CD4-positive, alpha-beta T cell treated with Interleukin-12 subunit alpha and Interleukin-12 subunit beta, for 1 hour (primary cell): ENCODE results near the gene GAB3.
A peak's percentile ranks its signal among the peaks of the same experiment; 100 is the strongest.

Experiments used
- DNase-seq: peaks from one replicate; pipeline ENCODE4 v3.0.0-alpha.2; 2020

The GAB3 gene

DNA sequence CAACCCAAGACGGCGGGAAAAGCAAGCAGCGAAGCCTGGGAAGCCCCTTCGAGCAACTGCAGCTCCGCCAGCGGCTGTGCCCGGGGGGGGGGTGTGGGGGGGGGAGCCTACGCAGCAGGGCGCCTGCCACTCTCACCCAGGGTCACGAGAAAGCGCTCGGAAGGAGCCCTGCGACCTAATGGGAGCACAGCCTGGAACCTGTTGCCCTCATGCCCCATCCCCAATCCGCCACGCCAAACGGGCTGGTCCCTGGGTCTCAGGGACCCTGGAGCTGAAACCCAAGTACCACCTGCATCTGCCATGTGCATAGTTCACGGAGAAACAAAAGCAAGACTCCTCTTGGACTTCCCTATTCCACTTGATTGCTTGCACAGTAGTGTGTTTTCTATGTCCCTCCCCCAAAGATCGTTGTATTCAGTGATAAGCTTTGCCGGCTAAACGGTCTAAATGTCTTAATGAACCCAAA lies 359 bp upstream of the GAB3 start:
- DNase-seq, result no peak

DNA sequence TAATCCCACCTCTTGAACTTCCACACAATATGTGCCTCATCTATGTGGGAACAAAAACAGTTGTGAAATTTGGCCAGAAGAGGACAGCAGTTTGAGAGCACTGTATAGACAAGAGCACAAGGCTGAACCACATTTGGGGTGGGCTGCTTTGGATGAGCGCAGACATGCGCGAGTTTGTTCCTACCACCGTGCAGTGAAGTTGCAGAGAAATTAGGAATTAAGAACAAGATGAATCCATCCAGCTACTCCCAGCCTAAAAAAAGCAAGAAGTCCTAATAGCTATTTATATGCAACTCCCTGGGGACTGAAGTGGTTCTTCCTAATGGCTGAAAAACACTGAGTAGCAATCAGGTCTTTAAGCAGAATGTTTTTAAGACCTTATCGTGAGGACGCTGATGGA lies 1.0 kb downstream of the GAB3 start:
- DNase-seq, result no peak

DNA sequence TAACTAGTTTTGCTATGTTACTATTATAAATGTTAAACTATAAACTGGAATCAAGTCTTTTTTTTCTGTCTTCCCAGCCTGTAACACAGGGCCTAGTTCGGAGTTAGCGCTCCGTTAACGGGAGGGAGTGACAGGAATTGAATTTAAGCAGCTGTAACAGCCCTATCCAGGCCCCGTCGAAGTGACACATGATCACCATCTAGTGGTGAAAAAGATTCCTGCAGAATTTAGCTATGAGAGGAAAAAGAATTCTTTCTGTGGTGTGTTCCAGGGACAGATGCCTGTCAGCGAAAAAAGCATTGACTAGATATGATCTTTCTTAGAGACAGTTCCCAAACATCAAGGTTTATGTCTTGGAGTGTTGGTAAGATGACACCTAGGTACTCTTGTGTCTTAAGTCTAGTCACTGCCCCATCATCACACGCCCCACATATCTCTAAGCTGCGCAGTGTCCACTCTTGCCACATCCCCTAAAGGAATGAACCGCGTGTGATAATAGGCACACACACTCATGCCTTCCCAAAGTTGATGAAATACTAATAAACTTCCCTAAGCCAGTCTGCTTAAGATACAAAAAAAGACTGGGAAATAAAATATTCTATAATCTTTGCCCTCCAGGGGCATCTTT lies 2.1 kb downstream of the GAB3 start:
- DNase-seq, result peak; percentile 79

DNA sequence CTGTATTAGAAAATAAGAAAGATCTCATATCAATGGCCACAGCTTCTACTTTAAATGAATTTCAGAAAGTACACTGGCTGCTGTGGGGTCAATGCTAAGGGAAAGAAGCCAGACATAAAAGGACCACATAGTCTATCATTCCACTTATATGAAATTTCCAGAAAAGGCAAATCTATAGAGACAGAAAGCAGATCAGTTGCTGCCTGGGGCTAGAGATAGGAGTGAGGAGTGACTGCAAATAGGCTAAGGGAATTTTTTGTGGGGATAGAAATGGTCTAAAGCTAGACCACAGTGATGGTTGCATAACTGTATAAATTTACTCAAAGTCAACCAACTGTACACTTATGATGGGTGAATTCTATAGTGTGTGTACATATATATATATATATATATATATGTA lies 8.3 kb downstream of the GAB3 start:
- no peak for DNase-seq

DNA sequence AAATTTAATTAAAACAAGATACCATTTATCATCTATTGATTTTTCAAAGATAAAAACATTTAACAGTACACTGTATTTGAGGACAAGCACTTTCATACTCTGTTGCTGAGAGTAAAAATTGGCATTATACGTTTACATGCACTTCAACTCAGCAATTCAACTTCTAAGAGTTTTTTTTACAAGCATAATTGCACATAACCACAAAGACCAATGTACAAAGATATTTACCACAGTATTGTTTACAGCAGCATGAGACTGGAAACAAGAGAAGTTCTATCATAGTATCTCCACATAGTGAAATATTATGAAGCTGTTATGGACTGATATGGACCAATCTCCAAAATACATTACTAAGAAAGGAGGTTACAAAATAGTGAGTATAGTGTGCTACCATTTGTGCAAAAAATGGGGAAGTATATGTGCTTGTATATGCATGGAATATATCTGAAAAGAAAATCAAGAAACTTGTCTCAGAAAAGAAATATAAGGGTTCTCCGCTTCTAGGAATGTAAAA lies 10.9 kb downstream of the GAB3 start:
- DNase-seq, result no peak

DNA sequence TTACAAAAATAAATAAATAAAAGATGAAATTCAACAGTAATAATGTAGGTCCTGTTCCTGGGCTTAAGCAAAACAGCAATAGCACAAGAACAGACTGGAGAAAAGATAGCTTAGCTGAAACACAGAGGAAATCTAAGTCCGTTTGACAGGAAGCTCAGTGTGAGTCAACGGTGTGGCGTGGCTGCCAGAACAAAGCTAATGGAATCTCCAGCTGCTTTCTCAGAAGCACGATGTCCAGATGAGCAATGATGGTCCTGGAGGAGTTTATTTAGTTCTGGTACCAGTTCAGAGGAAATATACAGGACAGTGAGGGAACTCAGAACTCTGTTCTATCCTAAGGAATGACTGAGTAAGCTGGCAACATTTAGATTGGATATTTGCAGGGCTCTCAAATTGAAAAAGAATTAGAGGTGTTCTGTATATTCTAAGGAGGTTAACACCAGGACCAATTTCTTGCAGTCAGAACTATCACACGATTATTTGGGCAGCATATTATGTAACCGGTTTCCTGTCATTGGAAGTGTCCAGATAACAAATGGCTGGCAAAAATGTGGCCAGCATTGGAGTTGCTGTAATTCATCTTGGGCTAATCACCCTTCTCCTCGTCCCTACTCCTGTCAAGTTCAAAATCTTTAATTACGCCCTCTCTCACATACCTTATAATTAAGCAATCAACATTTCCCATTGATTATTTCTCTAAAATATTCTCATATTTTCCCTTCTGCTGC lies 12.7 kb downstream of the GAB3 start:
- peak; percentile 31 for DNase-seq

DNA sequence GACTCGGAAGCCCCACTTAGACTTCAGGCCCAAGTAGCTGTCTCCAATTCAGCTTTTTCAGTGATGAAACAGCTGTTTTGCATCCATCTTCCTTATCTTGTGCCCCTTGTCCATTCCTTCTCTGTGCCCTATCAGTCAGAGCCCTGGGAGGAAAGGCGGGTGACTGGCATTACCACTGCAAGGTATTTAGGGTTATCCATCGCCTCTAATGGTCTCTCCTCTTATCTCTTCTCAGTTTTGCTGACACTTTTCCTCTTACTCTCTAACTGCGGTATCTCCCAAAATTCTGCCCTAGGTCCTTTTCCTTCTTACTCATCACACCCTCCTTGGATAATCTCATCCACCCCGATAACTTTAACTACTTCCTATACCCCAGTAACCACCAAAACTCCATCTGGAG lies 13.7 kb downstream of the GAB3 start:
- no peak for DNase-seq

DNA sequence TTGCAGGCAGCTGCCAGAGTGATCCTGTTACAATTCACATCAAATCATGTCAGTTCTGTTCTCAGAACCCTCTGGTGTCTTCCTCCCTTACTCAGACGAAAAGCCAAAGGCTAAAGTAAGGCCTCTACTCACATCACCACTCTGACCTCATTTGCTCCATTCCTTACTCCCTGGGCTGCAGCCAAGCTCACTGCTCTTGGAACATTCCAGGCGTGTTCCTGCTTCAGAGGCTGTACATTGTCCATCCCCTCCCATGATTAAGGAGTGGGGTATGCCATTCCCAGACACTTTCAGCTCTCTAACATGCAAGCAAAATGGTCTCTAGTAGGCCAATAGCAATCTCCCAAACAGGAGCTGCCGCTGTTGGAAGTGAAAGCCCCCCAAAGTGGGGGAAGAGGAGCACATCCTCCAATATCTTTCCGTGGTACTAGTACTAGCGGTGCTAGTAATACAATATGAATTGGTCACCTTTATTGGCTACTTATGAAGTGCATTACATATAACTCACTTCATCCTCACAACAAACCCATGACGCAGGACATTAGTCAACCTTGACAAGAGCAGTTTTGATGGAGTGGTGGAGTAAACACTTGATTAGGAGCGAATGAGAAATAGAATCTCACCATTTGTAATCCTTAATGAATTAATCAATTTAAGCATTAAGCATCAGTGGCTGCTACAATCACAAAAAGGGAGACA lies 15.0 kb downstream of the GAB3 start:
- no peak for DNase-seq

DNA sequence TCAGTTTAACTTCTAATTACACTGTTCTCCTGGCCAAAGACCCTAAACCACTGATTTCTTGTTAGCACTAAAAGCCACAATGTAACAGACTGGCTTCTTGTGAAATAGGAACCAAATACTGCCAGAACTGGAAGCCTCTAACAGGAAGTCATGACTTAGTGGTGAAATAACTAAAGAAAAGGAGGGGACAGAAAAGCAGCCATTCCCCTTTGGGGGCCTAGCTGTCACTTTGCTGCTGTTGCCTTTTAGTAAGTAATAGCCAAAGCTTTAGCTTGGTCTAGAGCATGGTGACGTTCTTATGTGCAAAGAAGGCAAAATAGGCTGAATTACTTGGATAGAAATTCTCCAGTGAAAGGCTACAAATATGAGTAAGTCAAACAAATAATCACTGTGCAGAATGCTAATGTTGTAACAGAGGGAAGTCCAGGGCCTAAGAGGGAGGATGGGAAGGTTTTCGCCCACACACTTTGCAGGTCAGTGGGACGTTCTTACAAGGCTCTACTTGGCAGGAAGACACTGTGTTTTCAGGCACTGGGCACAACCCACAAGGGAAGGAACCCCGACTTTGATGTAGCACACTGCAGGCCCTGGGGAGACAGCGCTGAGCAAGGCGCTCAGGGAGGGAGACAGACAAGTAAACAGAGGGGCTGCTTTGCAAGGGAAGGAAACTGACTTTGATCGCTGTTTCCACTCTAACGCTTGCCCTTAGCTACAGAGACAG lies 16.7 kb downstream of the GAB3 start:
- DNase-seq, result peak; percentile 53

DNA sequence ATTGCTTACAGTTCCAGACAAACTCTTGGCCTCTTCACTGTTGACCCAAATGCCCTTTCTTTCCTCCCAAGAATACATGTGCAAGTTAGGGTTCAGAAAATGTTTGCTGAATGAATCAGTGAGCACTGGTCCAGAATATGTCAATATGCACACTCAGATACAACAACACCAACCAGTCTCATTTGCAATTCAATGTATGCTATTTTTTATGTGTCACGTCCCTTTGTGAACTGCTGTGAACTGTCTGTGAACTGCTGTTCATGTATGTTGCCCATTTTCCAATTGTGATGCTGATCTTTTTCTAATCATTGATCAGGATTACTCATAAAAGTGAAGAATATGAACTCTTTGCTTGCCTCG lies 17.8 kb downstream of the GAB3 start:
- no peak for DNase-seq

DNA sequence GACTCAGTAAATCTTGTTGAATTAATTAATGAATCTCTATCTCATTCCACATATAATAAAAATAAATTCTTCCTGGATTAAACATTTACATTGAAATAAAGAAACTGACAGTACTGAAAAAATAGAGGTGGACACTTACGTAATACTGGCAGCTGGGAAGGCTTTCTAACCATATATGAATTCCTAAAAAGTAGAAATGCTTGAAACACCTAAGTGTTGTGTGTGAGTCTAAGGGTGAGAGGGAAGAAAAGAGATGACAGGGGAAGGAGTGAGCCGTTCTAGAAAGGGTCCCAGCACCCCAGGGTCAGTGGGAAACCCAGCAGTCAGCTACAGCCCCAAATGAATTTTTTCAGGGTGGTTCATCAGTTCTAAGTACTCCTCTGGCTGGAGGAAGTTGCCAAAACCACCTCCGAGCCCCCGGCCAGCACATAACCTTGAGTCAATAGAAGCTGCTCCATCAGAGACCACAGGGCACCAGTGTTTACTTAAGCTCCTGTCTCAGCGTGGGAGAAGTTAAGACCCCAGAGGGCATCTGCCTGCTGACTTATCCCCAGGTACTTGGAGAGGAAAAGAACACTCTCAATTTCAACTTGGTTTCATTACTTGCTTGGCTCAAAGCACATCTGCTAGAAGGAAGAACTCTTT lies 18.3 kb downstream of the GAB3 start:
- peak; percentile 25 for DNase-seq

DNA sequence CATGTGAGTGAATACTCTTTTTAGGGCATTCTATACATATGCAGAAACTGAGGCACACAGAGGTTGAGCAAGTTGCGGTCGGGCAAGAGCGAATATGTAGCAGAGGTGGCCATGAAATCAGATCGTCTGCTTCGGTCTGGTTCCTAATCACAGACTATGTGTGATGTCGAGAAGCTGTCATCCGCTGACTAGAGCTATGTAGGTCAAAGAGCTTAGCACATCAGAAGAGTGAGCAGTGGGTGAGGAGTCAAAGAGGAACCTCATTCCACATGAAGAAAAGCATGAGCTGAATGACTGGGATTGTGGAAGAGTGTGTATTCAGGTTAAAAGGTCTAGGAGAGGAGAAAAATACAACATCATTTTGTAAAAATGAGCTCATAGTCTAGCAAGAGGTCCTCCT lies 19.0 kb downstream of the GAB3 start:
- peak; percentile 45 for DNase-seq

DNA sequence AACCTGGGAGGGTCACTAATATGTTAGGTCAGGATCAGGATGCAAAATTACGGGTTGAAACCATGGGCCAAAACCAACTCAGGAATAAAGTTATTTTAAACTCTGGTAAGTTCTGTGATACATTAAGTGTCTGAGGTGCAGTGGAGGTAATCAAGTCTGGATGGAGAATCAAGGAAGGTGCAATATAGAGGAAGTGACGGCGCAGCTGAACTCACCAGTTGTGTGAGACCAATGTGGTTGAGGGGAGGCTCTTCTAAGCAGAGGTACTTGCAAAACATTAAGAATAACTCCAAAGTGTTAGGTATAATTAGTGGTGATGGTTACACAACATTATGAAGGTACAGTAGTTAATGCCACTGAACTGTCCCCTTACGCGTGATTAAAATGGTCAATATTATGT lies 19.7 kb downstream of the GAB3 start:
- peak; percentile 57 for DNase-seq

DNA sequence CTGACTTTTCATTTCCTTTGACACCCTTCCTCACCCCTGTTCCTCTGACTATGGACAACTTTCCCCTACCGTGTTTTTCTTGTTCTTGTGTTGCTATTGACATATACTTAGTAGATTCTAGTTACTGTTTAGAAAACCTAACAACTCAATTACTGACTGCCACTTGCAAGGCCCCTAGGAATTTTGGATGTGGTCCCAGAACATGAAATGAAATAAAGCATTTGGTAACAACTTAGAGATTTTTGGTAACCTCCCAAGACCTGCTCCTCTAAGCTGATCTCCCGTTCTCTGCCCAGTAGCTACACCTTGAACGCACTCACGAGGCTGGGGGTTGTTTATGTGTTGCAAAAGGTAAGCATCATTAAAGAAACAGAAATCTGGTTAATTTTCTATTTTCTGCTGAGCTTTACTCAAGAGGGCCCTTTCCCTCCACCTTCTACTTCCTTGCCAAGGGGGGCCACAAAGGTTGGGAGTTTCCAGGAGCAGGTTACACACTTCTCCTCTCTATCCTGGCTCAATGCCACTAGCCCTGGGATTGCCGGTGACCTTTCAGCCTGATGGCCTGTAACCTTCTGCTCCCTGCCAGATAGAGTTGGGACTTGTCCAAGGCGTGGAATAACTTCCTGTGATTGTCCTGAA lies 20.5 kb downstream of the GAB3 start:
- no peak for DNase-seq

DNA sequence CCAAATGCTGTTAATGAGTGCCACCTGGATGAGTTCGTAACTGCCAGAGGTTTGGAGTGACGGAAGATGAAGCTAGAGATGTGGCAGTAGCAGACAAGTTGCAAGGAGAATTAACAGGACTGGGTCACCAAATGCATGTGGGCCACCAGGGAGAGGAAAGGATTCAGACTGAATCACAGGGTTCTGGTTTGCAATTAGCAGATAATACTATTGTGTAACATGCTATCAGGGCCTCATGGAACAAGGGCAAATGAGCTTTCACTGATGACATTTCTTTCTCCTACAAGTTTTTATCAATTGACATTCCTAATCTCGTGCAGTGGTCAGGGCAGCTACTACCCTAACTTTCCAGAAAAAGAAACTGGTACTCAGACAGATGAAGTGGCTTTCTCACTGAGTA lies 21.4 kb downstream of the GAB3 start:
- no peak for DNase-seq

DNA sequence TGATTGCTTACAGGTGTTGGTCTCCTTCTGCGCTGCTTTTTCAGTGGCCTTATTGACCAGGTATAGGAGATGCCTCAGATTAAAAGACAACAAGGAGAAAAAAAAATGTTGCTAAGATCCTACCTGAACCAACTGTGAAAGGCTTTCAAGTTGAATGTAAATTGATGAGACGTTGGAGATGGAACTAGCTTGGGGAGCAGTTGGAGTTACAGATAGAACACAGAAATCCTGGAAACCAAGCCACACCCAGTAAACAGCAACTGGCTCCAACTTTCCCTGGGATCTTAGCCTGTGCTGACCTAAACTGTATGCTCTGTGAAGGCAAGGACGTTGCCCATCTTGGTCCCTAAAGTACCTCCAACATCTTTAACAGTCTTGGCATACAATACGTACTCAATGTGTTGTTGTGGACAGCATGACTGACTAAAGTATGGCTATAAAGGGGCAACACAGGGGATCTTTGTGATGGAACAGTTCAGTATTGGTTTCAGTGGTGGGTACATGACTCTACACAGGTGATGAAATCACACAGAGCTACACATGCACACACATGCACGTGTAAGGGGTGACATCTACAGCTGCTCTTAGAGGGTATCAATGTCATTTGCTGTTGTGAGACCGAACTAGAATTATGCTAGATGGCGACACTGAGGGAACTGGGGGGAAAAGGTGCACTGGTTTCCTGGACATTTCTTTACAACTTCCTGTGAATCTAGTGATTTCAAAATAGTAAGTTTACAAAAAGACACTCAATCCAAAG lies 22.3 kb downstream of the GAB3 start:
- DNase-seq, result no peak

DNA sequence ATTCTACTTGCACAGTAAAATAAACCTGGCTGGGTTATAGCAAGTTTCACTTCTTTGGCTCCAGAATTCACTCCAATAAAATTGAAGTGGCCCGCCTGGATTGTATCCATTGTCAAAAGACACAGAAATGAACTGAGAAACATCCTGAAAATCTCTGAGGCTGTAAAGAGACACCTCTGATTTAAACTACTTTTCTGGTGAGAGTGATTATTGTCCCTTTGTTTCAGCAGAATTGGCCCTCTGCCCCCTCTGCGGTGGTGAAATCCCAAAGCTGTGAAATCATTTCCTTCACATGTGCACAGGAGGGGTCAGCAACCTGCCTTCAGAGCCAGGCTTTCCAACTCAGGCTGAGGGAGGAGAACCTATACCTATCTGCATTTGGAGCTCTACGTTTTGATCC lies 23.0 kb downstream of the GAB3 start:
- no peak for DNase-seq

DNA sequence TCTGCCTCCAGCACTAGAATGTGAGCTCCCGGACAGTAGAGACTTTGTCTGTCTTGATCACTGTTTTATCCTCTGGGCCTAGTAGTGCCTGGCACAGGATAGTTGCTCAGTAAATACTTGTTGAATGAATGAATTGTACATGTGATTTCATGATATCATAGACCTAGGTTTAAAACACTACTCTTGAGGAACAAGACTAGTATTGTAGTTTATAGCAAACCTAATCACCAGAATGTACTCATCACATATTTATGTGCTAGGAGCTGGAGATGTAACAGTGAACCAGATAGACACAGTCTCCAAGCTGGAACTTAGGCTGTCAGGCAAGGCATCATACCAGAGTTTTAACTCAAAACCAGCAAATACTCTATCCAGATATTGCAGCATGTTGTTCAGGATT lies 23.5 kb downstream of the GAB3 start:
- no peak for DNase-seq

DNA sequence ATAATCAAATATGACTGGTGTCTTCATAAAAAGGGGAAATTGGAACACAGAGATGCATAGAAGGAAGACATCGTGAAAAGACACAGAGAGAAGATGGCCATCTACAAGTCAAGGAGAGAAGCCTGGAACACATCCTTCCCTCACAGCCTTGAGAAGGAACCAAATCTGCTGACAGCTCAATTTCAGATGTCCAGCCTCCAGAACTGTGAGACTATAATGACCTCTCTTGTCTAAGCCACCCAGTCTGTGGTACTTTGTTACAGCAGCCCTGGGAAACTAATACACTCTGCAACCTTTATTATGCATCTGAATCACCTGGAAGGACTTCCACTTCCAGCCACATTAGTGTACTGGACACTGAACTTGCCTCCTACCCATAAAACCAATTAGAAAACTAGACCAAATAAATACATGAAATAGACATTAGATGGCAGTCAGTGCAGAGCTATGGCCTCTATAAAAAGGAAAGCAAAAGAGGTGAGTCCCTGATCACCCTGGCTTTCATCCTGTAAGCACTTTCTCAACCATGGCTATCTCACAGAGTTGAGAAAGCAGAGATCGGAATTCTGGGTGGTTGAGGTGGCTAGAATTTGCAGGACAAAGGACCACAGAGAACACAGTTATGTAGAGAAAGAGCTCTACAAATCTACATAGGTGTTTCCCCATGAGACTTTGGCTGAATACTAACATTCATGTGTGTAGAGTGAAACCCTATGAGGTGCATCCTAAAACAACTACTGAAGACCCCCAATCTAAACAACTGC lies 25.7 kb downstream of the GAB3 start:
- peak; percentile 35 for DNase-seq

DNA sequence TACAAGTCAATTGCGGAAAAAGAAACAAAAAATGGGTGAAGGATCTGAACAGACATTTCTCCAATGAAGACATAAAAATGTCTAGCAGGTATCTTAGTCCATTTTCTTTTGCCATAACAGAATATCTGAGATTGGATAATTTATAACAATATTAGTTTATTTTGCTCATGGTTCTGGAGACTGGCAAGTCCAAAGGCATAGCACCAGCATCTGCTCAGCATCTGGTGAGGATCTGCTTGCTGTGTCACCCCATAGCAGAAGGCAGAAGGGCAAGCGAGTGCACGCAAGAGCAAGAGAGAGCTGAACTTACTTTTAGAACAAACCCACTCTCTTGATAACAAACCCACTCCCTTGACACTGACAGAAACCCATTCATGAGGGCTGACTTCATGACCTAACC lies 29.7 kb downstream of the GAB3 start:
- no peak for DNase-seq

DNA sequence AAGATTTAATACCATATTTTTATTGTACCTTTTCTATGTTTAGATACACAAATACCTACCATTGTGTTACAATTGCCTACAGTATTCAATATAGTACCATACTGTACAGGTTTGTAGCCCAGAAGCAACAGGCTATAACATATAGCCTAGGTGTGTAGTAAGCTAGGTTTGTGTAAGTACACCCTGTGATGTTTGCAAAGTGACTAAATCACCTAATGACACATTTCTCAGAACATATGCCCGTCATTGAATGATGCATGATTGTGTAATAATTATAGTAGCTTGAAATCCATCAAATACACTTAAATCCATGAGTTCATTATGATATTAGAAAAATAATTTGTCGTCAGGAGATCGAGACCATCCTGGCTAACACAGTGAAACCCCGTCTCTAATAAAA lies 30.8 kb downstream of the GAB3 start:
- no peak for DNase-seq
